Measurements from ENCODE around the gene COL4A2.

The COL4A2 gene

DNA sequence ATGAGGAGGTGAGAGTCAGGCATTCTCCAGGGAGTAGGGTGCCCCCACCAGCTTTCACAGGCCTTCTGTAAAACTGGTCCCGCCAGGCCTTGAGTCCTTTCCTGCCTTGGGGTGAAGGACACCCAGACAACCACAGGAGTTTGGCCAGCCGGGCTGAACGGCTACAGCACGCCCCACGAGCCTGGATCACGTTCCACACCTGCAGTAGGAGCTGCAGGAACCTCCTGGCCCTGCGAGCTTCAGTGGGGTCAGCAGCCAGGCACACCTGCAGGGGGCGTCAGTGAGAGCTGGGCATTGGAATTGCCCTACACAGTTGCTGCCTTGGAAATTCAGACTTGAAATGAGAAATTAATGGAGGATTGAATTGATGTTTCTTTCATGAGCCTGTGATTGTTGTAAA lies 45.7 kb downstream of the COL4A2 start:
- no peak overlapping the region for H3K4me3 ChIP-seq (ENCODE audit: low read length)
- H3K36me3 ChIP-seq (ENCODE audit: control insufficient read depth, insufficient read depth, low read length) = no peaks in the 10 kb centered on the region
- no peak overlapping the region for H3K9ac ChIP-seq (ENCODE audit: low read length)
- no peaks in the 10 kb centered on the region for H3K27me3 ChIP-seq (ENCODE audit: control insufficient read depth, insufficient read depth, low read length)
- peaks cover 37% of the 10 kb centered on the region for H3K4me1 ChIP-seq (ENCODE audit: control insufficient read depth, insufficient read depth, low read length)
- peak overlapping the region; percentile 89 for H3K27ac ChIP-seq (ENCODE audit: low read depth, low read length)

GRCh38 chr13:110353339-110353977 lies 46.4 kb downstream of the COL4A2 start:
- H3K27me3 ChIP-seq (ENCODE audit: control insufficient read depth, insufficient read depth, low read length) = no peaks in the 10 kb centered on the region
- peaks cover 4% of the 10 kb centered on the region for H3K36me3 ChIP-seq (ENCODE audit: control insufficient read depth, insufficient read depth, low read length)
- no peak overlapping the region for H3K9ac ChIP-seq (ENCODE audit: low read length)
- H3K27ac ChIP-seq (ENCODE audit: low read depth, low read length) = peak overlapping the region; percentile 89
- H3K4me3 ChIP-seq (ENCODE audit: low read length) = no peak overlapping the region
- peaks cover 34% of the 10 kb centered on the region for H3K4me1 ChIP-seq (ENCODE audit: control insufficient read depth, insufficient read depth, low read length)

GRCh38 chr13:110354123-110354627 lies 47.1 kb downstream of the COL4A2 start:
- no peak overlapping the region for H3K4me3 ChIP-seq (ENCODE audit: low read length)
- peak overlapping the region; percentile 89 for H3K27ac ChIP-seq (ENCODE audit: low read depth, low read length)
- H3K27me3 ChIP-seq (ENCODE audit: control insufficient read depth, insufficient read depth, low read length) = no peaks in the 10 kb centered on the region
- no peak overlapping the region for H3K9ac ChIP-seq (ENCODE audit: low read length)
- peaks cover 34% of the 10 kb centered on the region for H3K4me1 ChIP-seq (ENCODE audit: control insufficient read depth, insufficient read depth, low read length)
- peaks cover 4% of the 10 kb centered on the region for H3K36me3 ChIP-seq (ENCODE audit: control insufficient read depth, insufficient read depth, low read length)

DNA sequence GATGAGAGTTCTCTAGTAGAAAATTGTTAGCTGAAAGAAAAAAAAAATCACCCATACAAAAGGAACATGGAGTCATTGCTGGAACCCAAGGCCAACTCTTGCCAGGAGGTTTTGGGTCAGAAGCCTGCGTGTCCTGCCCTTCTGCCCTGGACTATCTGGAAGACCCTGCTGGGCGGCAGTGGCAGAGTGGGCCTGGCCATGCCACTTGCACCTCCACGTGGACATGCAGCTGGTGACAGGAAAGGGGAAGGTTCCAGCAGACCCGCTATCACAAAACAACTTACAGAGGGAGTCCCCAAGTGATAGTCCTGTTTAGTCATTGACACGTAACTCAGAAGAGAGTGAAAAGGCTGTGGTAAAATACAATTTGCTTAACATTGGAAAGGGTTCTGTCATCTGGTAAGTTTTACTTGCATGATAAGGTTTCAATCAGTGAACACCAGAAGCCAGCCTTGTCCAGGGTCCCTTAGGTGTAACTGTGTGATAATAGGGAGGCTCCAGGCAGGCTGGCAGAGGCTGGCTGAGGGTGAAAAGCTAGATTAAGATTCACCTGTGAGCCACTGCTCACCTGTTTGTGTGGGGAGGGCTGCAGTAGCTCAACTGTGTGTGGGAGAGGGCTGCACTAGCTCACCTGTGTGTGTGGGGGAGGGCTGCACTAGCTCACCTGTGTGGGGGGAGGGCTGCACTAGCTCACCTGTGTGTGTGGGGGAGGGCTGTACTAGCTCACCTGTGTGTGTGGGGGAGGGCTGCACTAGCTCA lies 47.8 kb downstream of the COL4A2 start:
- Histone ChIP-seq H3K27me3 (ENCODE audit: control insufficient read depth, insufficient read depth, low read length) (no peaks in the 10 kb centered on the region), H3K9ac (ENCODE audit: low read length) (no peak overlapping the region), H3K4me3 (ENCODE audit: low read length) (no peak overlapping the region), H3K4me1 (ENCODE audit: control insufficient read depth, insufficient read depth, low read length) (peaks cover 41% of the 10 kb centered on the region), H3K36me3 (ENCODE audit: control insufficient read depth, insufficient read depth, low read length) (peaks cover 4% of the 10 kb centered on the region), H3K27ac (ENCODE audit: low read depth, low read length) (peak overlapping the region; percentile 89)

DNA sequence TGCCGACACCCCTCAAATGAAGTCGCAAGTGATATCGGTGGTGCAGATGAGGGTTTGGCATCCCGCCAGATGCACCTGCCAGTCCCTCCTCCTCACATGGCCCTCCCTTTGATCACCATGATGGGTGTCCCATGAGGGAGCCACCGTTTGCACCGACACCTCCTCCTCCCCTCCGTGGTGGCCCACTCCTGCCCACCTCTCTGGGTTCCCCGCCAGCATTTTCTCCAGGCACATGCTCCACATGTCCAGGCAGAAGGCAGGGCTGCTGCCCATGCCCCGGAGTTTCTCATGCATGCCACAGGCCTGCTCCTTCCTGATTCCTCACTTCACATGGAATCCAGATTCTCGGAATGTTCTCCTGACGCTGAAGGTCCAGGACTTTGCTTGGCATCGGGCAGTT lies 49.3 kb downstream of the COL4A2 start:
- Histone ChIP-seq H3K36me3 (ENCODE audit: control insufficient read depth, insufficient read depth, low read length) (peaks cover 4% of the 10 kb centered on the region), H3K4me3 (ENCODE audit: low read length) (no peak overlapping the region), H3K27me3 (ENCODE audit: control insufficient read depth, insufficient read depth, low read length) (no peaks in the 10 kb centered on the region), H3K4me1 (ENCODE audit: control insufficient read depth, insufficient read depth, low read length) (peaks cover 56% of the 10 kb centered on the region), H3K27ac (ENCODE audit: low read depth, low read length) (peak overlapping the region; percentile 10), H3K9ac (ENCODE audit: low read length) (no peak overlapping the region)

GRCh38 chr13:110358381-110358780 lies 51.3 kb downstream of the COL4A2 start:
- Histone ChIP-seq H3K27me3 (ENCODE audit: control insufficient read depth, insufficient read depth, low read length) (no peaks in the 10 kb centered on the region), H3K9ac (ENCODE audit: low read length) (no peak overlapping the region), H3K4me1 (ENCODE audit: control insufficient read depth, insufficient read depth, low read length) (peaks cover 59% of the 10 kb centered on the region), H3K36me3 (ENCODE audit: control insufficient read depth, insufficient read depth, low read length) (peaks cover 4% of the 10 kb centered on the region), H3K27ac (ENCODE audit: low read depth, low read length) (peak overlapping the region; percentile 10), H3K4me3 (ENCODE audit: low read length) (no peak overlapping the region)

- H3K36me3 ChIP-seq (ENCODE audit: control insufficient read depth, insufficient read depth, low read length) = peaks cover 4% of the 10 kb centered on the region
- peaks cover 48% of the 10 kb centered on the region for H3K4me1 ChIP-seq (ENCODE audit: control insufficient read depth, insufficient read depth, low read length)
- H3K4me3 ChIP-seq (ENCODE audit: low read length) = no peak overlapping the region
- H3K27ac ChIP-seq (ENCODE audit: low read depth, low read length) = peak overlapping the region; percentile 92
- no peaks in the 10 kb centered on the region for H3K27me3 ChIP-seq (ENCODE audit: control insufficient read depth, insufficient read depth, low read length)
- no peak overlapping the region for H3K9ac ChIP-seq (ENCODE audit: low read length)
These were observed 52.8 kb downstream of the COL4A2 start for GRCh38 chr13:110359840-110360301.

DNA sequence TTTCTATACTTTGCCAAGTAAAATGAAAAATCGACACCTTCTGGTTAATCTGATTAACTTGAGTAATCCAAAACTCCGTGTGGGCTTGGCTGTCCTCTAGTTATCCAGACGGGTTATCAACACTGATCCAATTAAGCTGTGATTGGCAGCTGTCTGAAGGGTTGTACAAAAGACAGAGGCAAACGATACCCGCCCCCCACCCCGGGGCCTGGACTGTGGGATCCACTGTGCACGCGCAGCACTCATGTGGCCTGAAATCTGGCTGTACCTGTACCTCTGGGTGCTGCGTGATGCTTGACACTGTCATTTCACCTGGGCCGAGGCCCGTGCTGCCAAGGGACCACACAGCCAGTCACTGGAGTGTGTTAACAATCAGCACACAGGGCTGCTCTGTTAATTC lies 53.5 kb downstream of the COL4A2 start:
- Histone ChIP-seq H3K4me3 (ENCODE audit: low read length) (no peak overlapping the region), H3K27me3 (ENCODE audit: control insufficient read depth, insufficient read depth, low read length) (no peaks in the 10 kb centered on the region), H3K9ac (ENCODE audit: low read length) (peak overlapping the region; percentile 21), H3K4me1 (ENCODE audit: control insufficient read depth, insufficient read depth, low read length) (peaks cover 51% of the 10 kb centered on the region), H3K36me3 (ENCODE audit: control insufficient read depth, insufficient read depth, low read length) (peaks cover 4% of the 10 kb centered on the region), H3K27ac (ENCODE audit: low read depth, low read length) (peak overlapping the region; percentile 92)

- H3K36me3 ChIP-seq (ENCODE audit: control insufficient read depth, insufficient read depth, low read length) = peaks cover 4% of the 10 kb centered on the region
- no peak overlapping the region for H3K4me3 ChIP-seq (ENCODE audit: low read length)
- H3K27me3 ChIP-seq (ENCODE audit: control insufficient read depth, insufficient read depth, low read length) = no peaks in the 10 kb centered on the region
- H3K4me1 ChIP-seq (ENCODE audit: control insufficient read depth, insufficient read depth, low read length) = peaks cover 48% of the 10 kb centered on the region
- H3K9ac ChIP-seq (ENCODE audit: low read length) = no peak overlapping the region
- peak overlapping the region; percentile 92 for H3K27ac ChIP-seq (ENCODE audit: low read depth, low read length)
These were observed 54.4 kb downstream of the COL4A2 start for GRCh38 chr13:110361365-110361911.

DNA sequence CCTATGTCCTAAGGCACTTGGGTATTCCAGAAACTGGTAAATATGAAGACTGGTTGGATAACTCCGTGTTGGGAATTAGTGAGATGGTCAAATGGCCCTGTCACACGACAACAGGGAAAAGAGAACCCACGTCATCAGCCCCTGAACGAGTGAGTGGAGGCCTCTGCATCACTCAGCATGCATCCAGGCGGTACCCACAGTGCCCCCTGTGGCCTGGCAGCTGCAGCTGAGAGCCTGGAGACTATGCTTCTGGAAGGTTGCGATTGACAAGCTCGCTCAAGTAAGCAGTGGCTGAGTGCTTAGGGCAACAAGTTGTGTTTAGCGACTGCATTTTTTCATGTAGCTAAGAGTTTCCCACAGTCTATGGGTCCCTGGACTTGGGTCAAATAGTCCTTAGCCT lies 55.9 kb downstream of the COL4A2 start:
- H3K4me3 ChIP-seq (ENCODE audit: low read length) = no peak overlapping the region
- H3K27ac ChIP-seq (ENCODE audit: low read depth, low read length) = peak overlapping the region; percentile 92
- H3K27me3 ChIP-seq (ENCODE audit: control insufficient read depth, insufficient read depth, low read length) = no peaks in the 10 kb centered on the region
- H3K9ac ChIP-seq (ENCODE audit: low read length) = no peak overlapping the region
- H3K4me1 ChIP-seq (ENCODE audit: control insufficient read depth, insufficient read depth, low read length) = peaks cover 47% of the 10 kb centered on the region
- peaks cover 4% of the 10 kb centered on the region for H3K36me3 ChIP-seq (ENCODE audit: control insufficient read depth, insufficient read depth, low read length)

GRCh38 chr13:110364081-110364480 lies 57.0 kb downstream of the COL4A2 start:
- no peak overlapping the region for H3K27ac ChIP-seq (ENCODE audit: low read depth, low read length)

DNA sequence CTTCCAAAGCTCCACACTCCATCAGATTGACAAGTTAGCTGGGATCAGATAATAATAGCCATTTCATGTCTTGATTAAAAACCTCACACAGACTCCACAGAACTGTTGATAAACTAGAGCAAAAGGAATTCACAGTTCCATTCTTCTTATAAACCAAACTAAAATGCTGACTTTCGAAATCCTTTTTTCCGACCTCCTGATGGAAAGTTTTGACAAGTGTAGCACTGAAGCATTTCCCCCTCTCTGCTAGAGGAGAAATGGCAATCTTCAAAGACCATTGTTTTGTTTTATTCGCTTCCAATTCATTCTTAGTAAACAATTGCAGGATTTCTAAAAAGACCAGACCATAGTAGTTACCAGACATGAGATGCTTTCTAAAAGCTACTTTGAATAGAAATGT lies 58.8 kb downstream of the COL4A2 start:
- Histone ChIP-seq H3K4me3 (ENCODE audit: low read length) (no peak overlapping the region), H3K27me3 (ENCODE audit: control insufficient read depth, insufficient read depth, low read length) (no peaks in the 10 kb centered on the region), H3K27ac (ENCODE audit: low read depth, low read length) (peak overlapping the region; percentile 48), H3K9ac (ENCODE audit: low read length) (no peak overlapping the region), H3K4me1 (ENCODE audit: control insufficient read depth, insufficient read depth, low read length) (peaks cover 30% of the 10 kb centered on the region), H3K36me3 (ENCODE audit: control insufficient read depth, insufficient read depth, low read length) (no peaks in the 10 kb centered on the region)

More at GRCh38 chr13:110364081-110364480, 57.0 kb downstream of the COL4A2 start:
- Histone ChIP-seq H3K4me3 (ENCODE audit: low read length) (no peak overlapping the region), H3K4me1 (ENCODE audit: control insufficient read depth, insufficient read depth, low read length) (peaks cover 47% of the 10 kb centered on the region), H3K36me3 (ENCODE audit: control insufficient read depth, insufficient read depth, low read length) (no peaks in the 10 kb centered on the region), H3K27me3 (ENCODE audit: control insufficient read depth, insufficient read depth, low read length) (no peaks in the 10 kb centered on the region), H3K9ac (ENCODE audit: low read length) (no peak overlapping the region)
